ENCODE data around the gene WIPF2.

The WIPF2 gene

DNA sequence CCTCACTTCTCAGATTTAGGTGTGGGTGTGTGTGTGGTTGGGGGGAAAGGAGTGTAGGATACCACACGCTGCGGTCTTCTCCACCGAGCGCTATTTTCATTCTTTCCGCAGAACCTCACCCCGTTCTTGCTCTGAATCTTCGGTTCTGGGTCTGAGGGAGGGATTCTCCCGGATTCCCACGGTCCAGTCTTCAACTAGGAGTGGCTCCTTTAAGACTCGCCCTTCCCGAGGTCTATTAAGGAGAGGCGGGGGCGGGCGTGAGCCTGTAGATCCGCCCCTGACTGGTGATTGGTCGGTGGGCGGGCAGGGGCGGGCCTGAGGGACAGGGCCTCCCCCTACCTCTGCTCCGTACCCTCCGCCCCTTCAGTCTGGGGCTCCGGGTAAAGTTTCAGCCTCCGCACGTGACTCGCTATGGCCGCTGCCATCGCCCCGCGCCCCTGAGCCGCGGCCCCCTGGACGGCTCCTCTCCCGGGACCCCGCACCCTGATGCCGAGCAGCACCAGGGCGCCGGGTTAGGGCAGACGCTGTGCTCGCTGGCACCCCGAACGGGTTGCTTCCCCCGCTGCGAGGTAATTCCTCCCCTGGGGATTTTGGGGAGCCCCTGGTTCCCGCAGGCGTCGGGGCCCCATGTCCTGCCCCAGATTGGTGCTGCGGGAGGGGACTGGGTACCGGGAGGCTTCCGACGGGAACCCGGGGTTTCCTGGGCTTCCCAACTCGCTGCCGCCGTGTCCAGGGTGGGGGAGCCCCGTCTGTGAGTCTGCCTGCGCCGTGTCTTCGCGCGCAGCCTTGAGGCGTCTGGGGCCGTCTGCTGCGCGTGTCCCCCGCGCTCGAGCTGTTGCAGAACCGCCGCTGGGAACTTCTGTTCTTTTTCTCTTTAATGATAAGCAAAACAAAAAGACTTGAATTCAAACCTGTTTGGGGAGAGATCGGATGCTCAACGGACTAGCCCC lies 99.1 kb downstream of the WIPF2 start:
- H3K9me3 ChIP-seq (ENCODE audit: control insufficient read depth, low read length), result no peaks in the 10 kb centered on the region
- H3K27ac ChIP-seq (ENCODE audit: insufficient read depth, low read length, poor library complexity, severe bottlenecking), result peak overlapping the region; percentile 98
- H3K4me1 ChIP-seq (ENCODE audit: control insufficient read depth, insufficient read depth, low read length, poor library complexity, severe bottlenecking), result peaks cover 64% of the 10 kb centered on the region
- no peaks in the 10 kb centered on the region for H3K36me3 ChIP-seq (ENCODE audit: control insufficient read depth, insufficient read depth, low read length)
- H3K27me3 ChIP-seq (replicated peaks; ENCODE audit: control insufficient read depth, insufficient read depth, low read length, poor library complexity, severe bottlenecking), result no peaks in the 10 kb centered on the region
- peak; percentile 85 to 90 (median 89) for DNase-seq
- H3K4me3 ChIP-seq (ENCODE audit: insufficient read depth, low read depth, low read length, poor library complexity, severe bottlenecking), result peak overlapping the region; percentile 95

DNA sequence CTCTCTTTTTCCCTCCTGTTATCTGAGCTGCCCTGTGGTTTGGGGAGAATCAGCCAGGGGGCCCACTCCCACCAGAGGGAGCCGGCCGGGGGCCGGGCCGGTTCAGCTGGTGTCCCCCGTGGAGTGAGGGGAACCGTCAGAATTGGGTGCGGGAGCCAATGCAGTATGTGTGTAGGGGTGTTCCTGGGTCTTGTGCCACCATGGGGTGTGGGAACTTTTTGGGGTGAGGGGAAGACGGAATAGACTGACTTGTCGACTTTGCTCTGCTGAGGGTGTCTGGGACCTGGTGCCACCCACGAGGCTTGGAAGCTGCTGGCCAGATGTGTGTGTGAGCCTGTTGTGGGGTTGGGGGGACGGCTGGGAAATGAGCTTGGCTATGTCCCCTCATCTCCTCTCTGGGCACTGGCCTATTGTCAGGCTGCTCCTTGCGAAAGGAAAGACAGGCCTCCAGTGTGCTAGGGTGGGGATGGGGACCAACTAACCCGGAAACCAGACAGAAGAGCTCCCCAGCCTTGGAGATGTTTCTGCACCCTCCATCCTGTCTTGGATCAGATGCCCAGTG lies 99.8 kb downstream of the WIPF2 start:
- Histone ChIP-seq H3K4me3 (ENCODE audit: insufficient read depth, low read depth, low read length, poor library complexity, severe bottlenecking) (peak overlapping the region; percentile 95), H3K4me1 (ENCODE audit: control insufficient read depth, insufficient read depth, low read length, poor library complexity, severe bottlenecking) (peaks cover 72% of the 10 kb centered on the region), H3K36me3 (ENCODE audit: control insufficient read depth, insufficient read depth, low read length) (no peaks in the 10 kb centered on the region), H3K9me3 (ENCODE audit: control insufficient read depth, low read length) (no peaks in the 10 kb centered on the region), H3K27ac (ENCODE audit: insufficient read depth, low read length, poor library complexity, severe bottlenecking) (peak overlapping the region; percentile 98), H3K27me3 (replicated peaks; ENCODE audit: control insufficient read depth, insufficient read depth, low read length, poor library complexity, severe bottlenecking) (no peaks in the 10 kb centered on the region)
- DNase-seq, result no peak

DNA sequence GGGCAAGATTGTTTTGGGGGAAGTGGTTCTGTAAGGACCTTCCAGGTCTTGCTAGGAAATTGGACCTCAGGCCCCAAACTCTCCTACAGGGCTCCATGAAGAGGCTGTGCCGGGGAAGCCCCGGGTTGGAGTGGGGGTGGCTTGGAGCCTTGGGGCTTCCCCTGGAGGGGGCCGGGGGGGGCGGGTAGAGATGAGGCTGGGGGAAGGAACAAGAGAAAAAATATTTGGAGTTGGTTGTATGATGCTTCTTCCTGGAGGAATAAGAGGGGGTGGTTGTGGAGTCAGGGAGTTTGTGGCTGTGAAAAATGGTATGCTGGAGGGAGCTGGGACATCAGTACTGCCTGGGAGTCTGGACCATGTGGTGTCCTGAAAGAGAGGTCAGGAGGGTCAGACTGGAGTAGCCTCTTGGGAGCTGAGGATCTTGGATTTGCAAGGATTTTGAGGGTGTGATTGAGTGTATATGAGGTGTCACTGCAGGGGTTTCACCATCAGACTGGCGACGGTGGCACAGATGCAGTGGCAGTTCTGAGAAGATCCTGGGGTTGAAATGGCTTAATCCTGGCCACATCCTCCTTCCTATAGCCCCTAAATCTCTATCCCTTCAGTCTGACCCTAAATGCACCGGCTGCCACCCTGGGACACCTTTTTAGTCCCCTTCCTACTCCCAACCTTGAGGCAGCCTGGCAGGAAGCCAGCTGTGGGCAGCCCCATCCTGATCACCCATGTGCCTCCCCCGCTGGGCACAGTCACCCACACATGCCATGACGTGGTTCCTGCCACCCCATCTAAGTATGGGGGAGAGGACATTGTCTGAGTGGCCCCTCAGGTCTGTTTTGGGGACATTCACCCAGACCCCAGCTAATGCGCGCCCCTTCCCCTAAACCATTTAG lies 100.8 kb downstream of the WIPF2 start:
- Histone ChIP-seq H3K9me3 (ENCODE audit: control insufficient read depth, low read length) (no peaks in the 10 kb centered on the region), H3K4me1 (ENCODE audit: control insufficient read depth, insufficient read depth, low read length, poor library complexity, severe bottlenecking) (peaks cover 73% of the 10 kb centered on the region), H3K36me3 (ENCODE audit: control insufficient read depth, insufficient read depth, low read length) (no peaks in the 10 kb centered on the region), H3K4me3 (ENCODE audit: insufficient read depth, low read depth, low read length, poor library complexity, severe bottlenecking) (peak overlapping the region; percentile 95), H3K27me3 (replicated peaks; ENCODE audit: control insufficient read depth, insufficient read depth, low read length, poor library complexity, severe bottlenecking) (no peaks in the 10 kb centered on the region), H3K27ac (ENCODE audit: insufficient read depth, low read length, poor library complexity, severe bottlenecking) (peak overlapping the region; percentile 98)
- DNase-seq, result peak; percentile 84 to 89 (median 86)

DNA sequence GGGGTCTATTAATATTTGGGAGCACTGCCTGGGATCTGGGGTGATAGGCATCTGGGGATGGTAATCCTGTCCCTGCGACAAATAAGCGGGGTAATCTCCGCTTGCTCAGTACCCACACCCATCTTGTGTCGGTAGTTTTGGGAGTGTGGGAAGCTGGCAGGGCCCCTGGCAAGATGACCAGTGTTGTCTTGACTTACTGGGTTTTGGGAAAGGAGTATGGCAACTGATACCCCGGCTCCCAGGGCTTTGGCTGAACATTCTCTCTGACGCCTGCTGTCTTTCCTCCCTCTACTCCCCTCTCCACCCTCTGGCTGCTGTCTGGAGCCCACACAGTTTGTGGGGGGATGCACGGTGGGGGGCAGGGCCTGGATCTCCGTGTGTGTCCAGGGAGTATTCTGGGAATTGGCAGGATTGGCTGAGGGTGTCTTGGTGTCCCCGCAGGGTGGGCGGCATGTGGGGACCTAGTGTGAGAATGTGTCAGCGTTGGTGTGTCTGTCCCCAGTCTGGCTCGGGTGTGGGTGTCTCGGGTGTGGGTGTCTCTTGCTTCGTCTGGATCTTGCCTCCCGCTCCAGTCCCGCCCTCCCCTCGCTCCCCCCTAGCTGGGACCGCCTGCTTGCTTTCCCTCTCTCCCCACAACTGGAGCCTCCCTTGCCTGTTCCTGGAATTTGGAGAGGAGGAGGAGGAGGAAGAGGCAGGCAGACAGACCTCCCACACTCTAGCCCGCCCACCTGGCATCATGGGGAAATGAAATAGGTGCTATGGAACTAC lies 101.8 kb downstream of the WIPF2 start:
- Histone ChIP-seq H3K9me3 (ENCODE audit: control insufficient read depth, low read length) (no peaks in the 10 kb centered on the region), H3K4me3 (ENCODE audit: insufficient read depth, low read depth, low read length, poor library complexity, severe bottlenecking) (peak overlapping the region; percentile 95), H3K4me1 (ENCODE audit: control insufficient read depth, insufficient read depth, low read length, poor library complexity, severe bottlenecking) (peaks cover 73% of the 10 kb centered on the region), H3K27me3 (replicated peaks; ENCODE audit: control insufficient read depth, insufficient read depth, low read length, poor library complexity, severe bottlenecking) (no peaks in the 10 kb centered on the region), H3K36me3 (ENCODE audit: control insufficient read depth, insufficient read depth, low read length) (no peaks in the 10 kb centered on the region), H3K27ac (ENCODE audit: insufficient read depth, low read length, poor library complexity, severe bottlenecking) (peak overlapping the region; percentile 98)
- DNase-seq, result peak; percentile 65 to 69 (median 65)

DNA sequence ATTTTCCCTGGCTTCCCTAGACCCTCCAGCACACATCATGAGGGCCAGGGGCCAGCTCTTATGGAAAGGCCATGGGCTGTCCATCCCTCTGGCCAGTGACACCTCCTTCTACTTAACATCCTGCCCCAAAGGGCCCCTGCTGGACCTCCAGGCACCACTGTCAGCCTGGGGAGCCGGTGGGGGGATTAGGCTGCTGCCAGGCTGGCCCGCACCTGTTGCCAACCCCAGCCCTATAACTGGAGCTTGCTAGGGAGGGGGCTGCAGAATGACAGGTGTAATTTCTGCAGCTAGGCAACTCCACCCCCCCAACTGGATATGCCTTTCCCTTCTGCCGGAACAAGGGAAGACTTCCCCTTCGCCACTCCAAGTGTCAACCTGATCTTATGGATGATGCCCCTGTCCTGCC lies 102.4 kb downstream of the WIPF2 start:
- no peaks in the 10 kb centered on the region for H3K36me3 ChIP-seq (ENCODE audit: control insufficient read depth, insufficient read depth, low read length)
- H3K27ac ChIP-seq (ENCODE audit: insufficient read depth, low read length, poor library complexity, severe bottlenecking), result peak overlapping the region; percentile 98
- H3K4me1 ChIP-seq (ENCODE audit: control insufficient read depth, insufficient read depth, low read length, poor library complexity, severe bottlenecking), result peaks cover 72% of the 10 kb centered on the region
- H3K27me3 ChIP-seq (replicated peaks; ENCODE audit: control insufficient read depth, insufficient read depth, low read length, poor library complexity, severe bottlenecking), result no peaks in the 10 kb centered on the region
- H3K4me3 ChIP-seq (ENCODE audit: insufficient read depth, low read depth, low read length, poor library complexity, severe bottlenecking), result peak overlapping the region; percentile 95
- DNase-seq, result no peak
- no peaks in the 10 kb centered on the region for H3K9me3 ChIP-seq (ENCODE audit: control insufficient read depth, low read length)

DNA sequence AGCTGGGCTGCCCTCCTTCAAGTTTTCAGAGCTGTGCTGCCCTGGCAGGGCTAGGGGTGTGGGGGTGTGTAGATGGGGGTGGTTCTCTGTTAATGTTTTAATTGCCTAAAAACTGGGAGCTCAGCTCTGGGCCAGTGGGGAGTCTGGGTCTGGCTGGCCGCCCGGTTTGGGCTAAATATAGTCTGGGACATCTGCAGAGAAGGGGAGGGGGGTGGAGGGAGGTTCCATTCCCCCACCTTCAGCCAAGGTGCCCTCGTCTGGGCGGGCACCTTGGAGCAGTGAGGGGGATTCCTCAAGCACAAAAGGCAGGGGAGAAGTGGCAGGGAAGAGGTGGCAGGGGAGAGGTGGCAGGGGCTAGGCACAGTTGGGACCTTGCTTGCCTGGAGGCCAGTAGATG lies 102.9 kb downstream of the WIPF2 start:
- H3K9me3 ChIP-seq (ENCODE audit: control insufficient read depth, low read length), result no peaks in the 10 kb centered on the region
- H3K27me3 ChIP-seq (replicated peaks; ENCODE audit: control insufficient read depth, insufficient read depth, low read length, poor library complexity, severe bottlenecking), result no peaks in the 10 kb centered on the region
- H3K4me3 ChIP-seq (ENCODE audit: insufficient read depth, low read depth, low read length, poor library complexity, severe bottlenecking), result peak overlapping the region; percentile 95
- H3K36me3 ChIP-seq (ENCODE audit: control insufficient read depth, insufficient read depth, low read length), result no peaks in the 10 kb centered on the region
- H3K27ac ChIP-seq (ENCODE audit: insufficient read depth, low read length, poor library complexity, severe bottlenecking), result peak overlapping the region; percentile 98
- DNase-seq, result no peak
- H3K4me1 ChIP-seq (ENCODE audit: control insufficient read depth, insufficient read depth, low read length, poor library complexity, severe bottlenecking), result peaks cover 72% of the 10 kb centered on the region

DNA sequence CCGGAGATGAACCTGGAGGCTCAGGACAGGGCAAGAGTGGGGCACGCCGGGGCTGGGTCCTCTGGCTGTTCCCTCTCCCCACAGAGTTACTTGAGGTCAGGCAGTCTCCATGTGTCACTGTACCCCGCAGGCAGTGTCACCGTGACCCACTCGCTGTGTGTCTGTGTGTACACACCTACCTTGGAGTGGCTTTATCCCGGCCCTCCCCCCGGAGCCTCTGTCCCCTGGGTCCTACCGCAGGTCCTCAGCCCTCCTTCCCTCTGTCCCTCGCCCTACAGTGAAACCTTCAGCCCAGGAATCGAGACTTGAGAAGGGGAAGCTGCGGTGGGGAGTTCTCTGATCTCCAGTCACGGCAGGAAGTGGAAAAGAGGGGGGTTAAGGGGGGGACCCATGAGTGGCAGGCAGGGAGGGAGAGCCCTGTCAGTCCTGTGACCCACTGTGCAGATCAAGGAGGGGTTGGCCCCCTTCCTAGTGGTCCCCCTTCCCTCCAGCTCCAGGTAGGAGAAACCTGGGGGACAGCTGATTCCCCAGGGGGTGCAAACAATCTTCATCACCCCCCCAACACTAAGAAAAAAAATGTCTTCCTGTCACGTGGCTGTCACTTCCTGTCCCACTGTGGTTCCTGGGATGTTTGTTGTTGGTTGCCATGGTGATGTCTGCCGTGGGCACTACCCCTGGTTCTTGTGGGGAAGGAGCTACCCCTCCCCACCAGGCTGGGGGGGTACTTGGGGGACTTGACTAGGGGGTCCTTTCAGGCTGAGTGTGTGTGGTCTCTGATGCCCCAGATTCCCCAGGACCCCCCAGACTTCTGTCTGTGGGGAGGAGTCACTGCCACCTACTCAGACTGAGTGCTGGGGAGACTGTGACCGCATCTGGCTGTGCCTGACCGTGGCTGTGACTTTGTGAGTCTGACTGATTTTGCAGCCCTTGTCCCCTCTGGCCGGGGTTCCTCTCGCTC lies 103.5 kb downstream of the WIPF2 start:
- peak; percentile 91 to 92 (median 91) for DNase-seq
- Histone ChIP-seq H3K36me3 (ENCODE audit: control insufficient read depth, insufficient read depth, low read length) (no peaks in the 10 kb centered on the region), H3K4me1 (ENCODE audit: control insufficient read depth, insufficient read depth, low read length, poor library complexity, severe bottlenecking) (peaks cover 74% of the 10 kb centered on the region), H3K9me3 (ENCODE audit: control insufficient read depth, low read length) (no peaks in the 10 kb centered on the region), H3K4me3 (ENCODE audit: insufficient read depth, low read depth, low read length, poor library complexity, severe bottlenecking) (peak overlapping the region; percentile 95), H3K27me3 (replicated peaks; ENCODE audit: control insufficient read depth, insufficient read depth, low read length, poor library complexity, severe bottlenecking) (no peaks in the 10 kb centered on the region), H3K27ac (ENCODE audit: insufficient read depth, low read length, poor library complexity, severe bottlenecking) (peak overlapping the region; percentile 98)

DNA sequence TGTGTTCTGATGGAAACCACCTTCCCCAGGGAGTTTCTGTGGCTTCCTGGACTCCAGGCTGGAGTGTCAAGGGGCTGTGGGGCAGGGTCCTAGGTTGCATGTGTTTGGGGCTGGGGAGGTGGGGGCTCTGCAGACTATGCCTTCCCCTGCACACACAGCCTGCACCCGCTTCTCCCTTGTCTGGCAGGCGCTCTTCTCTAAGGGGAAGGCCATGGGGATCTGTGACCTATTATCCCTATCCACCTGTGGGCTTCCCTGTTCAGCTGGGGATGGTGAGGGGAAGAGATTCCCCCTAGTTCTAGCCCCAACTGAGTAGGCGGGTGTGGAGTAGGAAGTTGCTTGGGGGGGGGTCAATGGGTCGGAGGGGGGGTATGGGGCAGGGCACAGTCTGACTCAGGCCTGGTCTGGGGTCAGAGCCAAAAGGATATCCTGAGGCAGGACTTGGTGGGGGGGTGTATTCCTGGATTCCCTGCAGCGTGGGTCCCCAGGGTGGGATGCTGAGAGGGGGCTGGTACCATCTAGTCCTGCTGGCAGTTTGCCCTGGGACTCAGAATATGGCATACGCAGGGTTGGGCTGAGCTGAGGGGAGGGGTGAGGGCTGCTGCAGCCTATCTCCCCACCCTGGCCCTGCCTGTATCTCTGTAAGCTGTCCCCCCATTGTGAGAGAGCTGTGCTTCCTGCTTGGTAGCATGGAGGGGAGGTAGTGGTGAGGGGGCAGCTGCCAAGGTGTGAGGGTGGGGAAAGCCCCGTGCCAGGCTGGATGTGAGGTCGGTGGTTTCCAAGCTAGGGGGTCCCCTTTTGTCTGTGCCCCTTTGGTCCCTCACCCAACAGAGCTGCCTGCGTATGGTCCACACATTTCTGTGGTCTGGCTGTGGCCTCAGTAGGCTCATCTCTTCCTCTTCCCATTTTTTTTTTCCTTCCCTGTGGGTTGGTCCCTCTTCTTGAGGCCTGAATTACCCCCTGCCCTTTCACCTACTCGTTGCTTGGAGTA lies 104.6 kb downstream of the WIPF2 start:
- Histone ChIP-seq H3K4me3 (ENCODE audit: insufficient read depth, low read depth, low read length, poor library complexity, severe bottlenecking) (peak overlapping the region; percentile 95), H3K36me3 (ENCODE audit: control insufficient read depth, insufficient read depth, low read length) (no peaks in the 10 kb centered on the region)
- DNase-seq, result peak; percentile 84 to 90 (median 85)

More for the DNA sequence above, 104.6 kb downstream of the WIPF2 start:
- Histone ChIP-seq H3K4me1 (ENCODE audit: control insufficient read depth, insufficient read depth, low read length, poor library complexity, severe bottlenecking) (peaks cover 84% of the 10 kb centered on the region), H3K27me3 (replicated peaks; ENCODE audit: control insufficient read depth, insufficient read depth, low read length, poor library complexity, severe bottlenecking) (no peaks in the 10 kb centered on the region), H3K9me3 (ENCODE audit: control insufficient read depth, low read length) (no peaks in the 10 kb centered on the region), H3K27ac (ENCODE audit: insufficient read depth, low read length, poor library complexity, severe bottlenecking) (peak overlapping the region; percentile 98)
